Astrocyte (in vitro differentiated cells and primary cell): ENCODE measurements around the gene RNF41. TPM values are rescaled to one million over a fixed set of nuclear protein-coding genes. Genes with fewer than 3 reads are reported as not detected.
"Not testable (repeated sequence)": the region's sequence is repeated elsewhere in the genome, so short reads cannot be mapped to it uniquely, and the experiment has no call there.

Experiments
- DNase-seq: peaks from one replicate; pipeline ENCODE4 v3.0.0-alpha.2; 2010; ENCODE audit warnings: low read depth
- FAIRE-seq: peaks from 2 replicates; lab custom pipeline; 2011; peaks lifted over from hg19 to GRCh38; lab: Jason Lieb, UNC
- H2AFZ ChIP-seq: 2 replicates; pipeline ENCODE4 v1.6.0; 2012; ENCODE audit warnings: low read depth, low read length, inconsistent platforms
- H3K27ac ChIP-seq: 2 replicates; pipeline ENCODE4 v1.5.1; 2011; ENCODE audit warnings: low read depth, low read length, inconsistent platforms
- H3K27me3 ChIP-seq: 2 replicates; pipeline ENCODE4 v1.6.0; 2011; ENCODE audit warnings: low read length, inconsistent platforms; ENCODE audit not compliant: insufficient read depth
- H3K36me3 ChIP-seq: 2 replicates; pipeline ENCODE4 v1.5.1; 2011; ENCODE audit warnings: low read length, inconsistent platforms; ENCODE audit not compliant: insufficient read depth
- H3K4me1 ChIP-seq: 2 replicates; pipeline ENCODE4 v1.5.1; 2011; ENCODE audit warnings: low read length, inconsistent platforms; ENCODE audit not compliant: insufficient read depth
- H3K4me2 ChIP-seq: 2 replicates; pipeline ENCODE4 v1.6.0; 2012; ENCODE audit warnings: low read length, inconsistent platforms
- H3K4me3 ChIP-seq: 2 replicates; pipeline ENCODE4 v1.5.1; 2011; ENCODE audit warnings: low read depth, mild to moderate bottlenecking, low read length, inconsistent platforms; ENCODE audit not compliant: insufficient read depth
- H3K79me2 ChIP-seq: 2 replicates; pipeline ENCODE4 v1.6.0; 2012; ENCODE audit warnings: mild to moderate bottlenecking, low read length, inconsistent platforms; ENCODE audit not compliant: insufficient read depth
- H3K9ac ChIP-seq: 2 replicates; pipeline ENCODE4 v1.6.0; 2012; ENCODE audit warnings: mild to moderate bottlenecking, low read length, inconsistent platforms
- H3K9me3 ChIP-seq: 2 replicates; pipeline ENCODE4 v1.5.1; 2012; ENCODE audit warnings: low read depth, mild to moderate bottlenecking, low read length, inconsistent platforms; ENCODE audit not compliant: insufficient read depth
- H4K20me1 ChIP-seq: 2 replicates; pipeline ENCODE4 v1.6.0; 2012; ENCODE audit warnings: low read length, inconsistent platforms; ENCODE audit not compliant: insufficient read depth
- H3K27ac Mint-ChIP-seq: one replicate; pipeline ENCODE4 v1.8.0; 2021; ENCODE audit warnings: mild to moderate bottlenecking, mixed read lengths; ENCODE audit not compliant: unreplicated experiment
- H3K27me3 Mint-ChIP-seq: one replicate; pipeline ENCODE4 v1.8.0; 2021; ENCODE audit warnings: low read depth, mixed read lengths; ENCODE audit not compliant: unreplicated experiment
- H3K36me3 Mint-ChIP-seq: one replicate; pipeline ENCODE4 v1.8.0; 2021; ENCODE audit warnings: low read depth, mixed read lengths; ENCODE audit not compliant: unreplicated experiment
- H3K4me1 Mint-ChIP-seq: one replicate; pipeline ENCODE4 v1.8.0; 2021; ENCODE audit warnings: low read depth, mixed read lengths; ENCODE audit not compliant: unreplicated experiment
- H3K4me3 Mint-ChIP-seq: one replicate; pipeline ENCODE4 v1.8.0; 2021; ENCODE audit warnings: mild to moderate bottlenecking, moderate library complexity, mixed read lengths; ENCODE audit not compliant: unreplicated experiment
- H3K9me3 Mint-ChIP-seq: one replicate; pipeline ENCODE4 v1.8.0; 2021; ENCODE audit warnings: mild to moderate bottlenecking, mixed read lengths; ENCODE audit not compliant: unreplicated experiment
- EZH2 ChIP-seq: IDR thresholded peaks from 2 replicates; pipeline ENCODE4 v1.6.1; 2012; ENCODE audit warnings: mild to moderate bottlenecking, low read length, inconsistent platforms; ENCODE audit not compliant: insufficient read depth
- total RNA-seq: library from RNA; stranded (reverse); gene quantifications from 2 replicates; pipeline ENCODE4 v1.2.1, GENCODE V29; 2021
- TF ChIP-seq, protein P1 (sequence below): IDR thresholded peaks from 2 replicates; pipeline ENCODE4 v1.5.1; 2011; ENCODE audit warnings: low read depth, mild to moderate bottlenecking, inconsistent platforms, low read length, moderate library complexity; ENCODE audit not compliant: insufficient read depth

The RNF41 gene
- total RNA-seq, 1 donor from 2014 or later = 85.8 TPM

DNA sequence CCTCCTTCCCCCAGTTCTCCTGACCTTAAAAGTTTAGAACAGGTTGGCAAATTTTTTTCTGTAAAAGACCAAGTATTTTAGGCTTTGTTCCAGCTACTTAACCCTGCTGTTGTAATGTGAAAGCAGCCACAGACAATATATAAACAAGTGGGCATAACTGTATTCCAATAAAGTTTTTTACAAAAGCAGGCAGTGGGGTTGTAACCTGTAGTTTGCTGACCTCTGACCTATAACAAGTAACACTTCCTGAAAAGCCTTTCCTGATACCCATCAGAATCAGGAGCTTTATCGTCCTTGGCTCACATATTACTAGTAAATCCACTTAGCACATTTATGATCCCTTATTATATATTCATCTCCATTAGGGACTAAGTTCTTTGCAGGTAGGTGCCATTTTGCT lies 19.4 kb downstream of the RNF41 start:
- Mint-ChIP-seq H3K4me1 (peaks cover 16% of the 10 kb centered on the region), H3K9me3 (no peaks in the 10 kb centered on the region)
- no peak for TF ChIP-seq EZH2

DNA sequence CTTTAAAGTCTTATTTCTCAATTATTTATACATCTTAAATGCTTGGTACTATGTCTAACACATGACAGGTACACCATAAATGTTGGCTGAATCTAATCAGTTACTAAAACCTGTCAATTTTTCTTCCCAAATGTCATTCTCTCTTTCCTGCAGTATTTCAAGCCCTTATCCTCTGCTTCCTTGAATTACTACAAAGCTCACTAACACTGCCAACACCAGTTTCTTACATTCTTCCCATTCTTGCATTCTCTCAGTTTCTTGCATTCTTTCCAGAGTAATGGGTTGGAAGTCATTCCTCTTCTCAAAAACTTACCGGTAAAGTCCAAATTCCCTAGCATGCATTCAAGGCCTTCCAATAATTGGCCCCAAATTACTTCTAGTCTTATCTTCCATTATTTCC lies 22.9 kb downstream of the RNF41 start:
- Mint-ChIP-seq H3K9me3 (no peaks in the 10 kb centered on the region), H3K27ac (peak overlapping the region; percentile 36), H3K36me3 (no peaks in the 10 kb centered on the region), H3K4me1 (peaks cover 11% of the 10 kb centered on the region), H3K4me3 (no peak overlapping the region), H3K27me3 (no peaks in the 10 kb centered on the region)
- H3K4me1 ChIP-seq = peaks cover 6% of the 10 kb centered on the region
- no peak overlapping the region for H3K4me3 ChIP-seq
- no peak overlapping the region for H2AFZ ChIP-seq
- FAIRE-seq (no peak), DNase-seq (peak; percentile 51)
- H3K27me3 ChIP-seq = no peaks in the 10 kb centered on the region
- no peak overlapping the region for H3K27ac ChIP-seq
- no peaks in the 10 kb centered on the region for H4K20me1 ChIP-seq
- TF ChIP-seq EZH2 = no peak
- TF ChIP-seq, protein P1, sequence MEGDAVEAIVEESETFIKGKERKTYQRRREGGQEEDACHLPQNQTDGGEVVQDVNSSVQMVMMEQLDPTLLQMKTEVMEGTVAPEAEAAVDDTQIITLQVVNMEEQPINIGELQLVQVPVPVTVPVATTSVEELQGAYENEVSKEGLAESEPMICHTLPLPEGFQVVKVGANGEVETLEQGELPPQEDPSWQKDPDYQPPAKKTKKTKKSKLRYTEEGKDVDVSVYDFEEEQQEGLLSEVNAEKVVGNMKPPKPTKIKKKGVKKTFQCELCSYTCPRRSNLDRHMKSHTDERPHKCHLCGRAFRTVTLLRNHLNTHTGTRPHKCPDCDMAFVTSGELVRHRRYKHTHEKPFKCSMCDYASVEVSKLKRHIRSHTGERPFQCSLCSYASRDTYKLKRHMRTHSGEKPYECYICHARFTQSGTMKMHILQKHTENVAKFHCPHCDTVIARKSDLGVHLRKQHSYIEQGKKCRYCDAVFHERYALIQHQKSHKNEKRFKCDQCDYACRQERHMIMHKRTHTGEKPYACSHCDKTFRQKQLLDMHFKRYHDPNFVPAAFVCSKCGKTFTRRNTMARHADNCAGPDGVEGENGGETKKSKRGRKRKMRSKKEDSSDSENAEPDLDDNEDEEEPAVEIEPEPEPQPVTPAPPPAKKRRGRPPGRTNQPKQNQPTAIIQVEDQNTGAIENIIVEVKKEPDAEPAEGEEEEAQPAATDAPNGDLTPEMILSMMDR = no peak
- H3K36me3 ChIP-seq = no peaks in the 10 kb centered on the region
- H3K4me2 ChIP-seq = no peak overlapping the region
- H3K79me2 ChIP-seq = no peaks in the 10 kb centered on the region
- no peak overlapping the region for H3K9ac ChIP-seq
- H3K9me3 ChIP-seq = no peaks in the 10 kb centered on the region

More for the DNA sequence above, 19.4 kb downstream of the RNF41 start:
- no peak overlapping the region for H3K27ac ChIP-seq
- peaks cover 7% of the 10 kb centered on the region for H3K4me1 ChIP-seq
- H4K20me1 ChIP-seq = peaks cover 27% of the 10 kb centered on the region
- no peak overlapping the region for H3K9ac ChIP-seq
- Mint-ChIP-seq H3K27ac (no peak overlapping the region), H3K27me3 (no peaks in the 10 kb centered on the region), H3K36me3 (peaks cover 16% of the 10 kb centered on the region), H3K4me3 (no peak overlapping the region)
- H2AFZ ChIP-seq = no peak overlapping the region
- H3K4me3 ChIP-seq = no peak overlapping the region
- no peaks in the 10 kb centered on the region for H3K27me3 ChIP-seq
- no peak for FAIRE-seq
- H3K79me2 ChIP-seq = no peaks in the 10 kb centered on the region
- peaks cover 30% of the 10 kb centered on the region for H3K36me3 ChIP-seq
- H3K4me2 ChIP-seq = no peak overlapping the region
- DNase-seq = no peak
- H3K9me3 ChIP-seq = no peaks in the 10 kb centered on the region

DNA sequence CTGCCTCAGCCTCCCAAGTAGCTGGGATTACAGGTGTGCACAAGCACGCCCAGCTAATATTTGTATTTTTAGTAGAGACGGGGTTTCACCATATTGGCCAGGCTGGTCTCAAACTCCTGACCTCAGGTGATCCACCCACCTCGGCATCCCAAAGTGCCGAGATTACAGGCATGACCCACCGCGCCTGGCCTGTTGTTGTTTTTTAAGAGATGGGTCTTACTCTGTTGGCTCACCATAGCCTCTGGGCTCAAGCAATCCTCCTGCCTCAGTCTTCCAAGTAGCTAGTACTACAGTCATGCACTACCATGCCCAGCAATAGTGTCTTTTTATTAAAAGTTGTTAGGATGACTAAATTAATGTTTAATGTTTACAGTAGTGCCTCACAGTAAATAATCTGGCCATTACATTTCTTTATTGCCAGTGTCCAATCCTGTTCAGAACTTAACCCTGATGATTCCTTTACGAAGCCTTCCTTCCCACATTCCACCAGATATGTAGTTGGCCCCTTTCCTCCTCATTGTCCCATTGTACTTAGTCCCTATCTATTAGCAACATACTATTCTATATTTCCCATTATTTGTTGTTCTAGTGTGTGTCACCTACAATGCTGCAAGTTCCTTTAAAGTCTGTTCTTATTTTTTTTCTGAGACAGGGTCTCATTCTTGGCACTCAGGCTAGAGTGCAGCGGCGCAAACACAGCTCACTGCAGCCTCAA lies 23.6 kb downstream of the RNF41 start:
- H3K4me3 Mint-ChIP-seq = peak overlapping the region; percentile 35
- H3K9me3 ChIP-seq = no peaks in the 10 kb centered on the region
- H3K36me3 ChIP-seq = no peaks in the 10 kb centered on the region
- no peaks in the 10 kb centered on the region for H3K9me3 Mint-ChIP-seq
- H3K27me3 ChIP-seq = no peaks in the 10 kb centered on the region
- FAIRE-seq = no peak
- no peak overlapping the region for H3K4me2 ChIP-seq
- no peak overlapping the region for H2AFZ ChIP-seq
- no peak overlapping the region for H3K4me3 ChIP-seq
- no peak overlapping the region for H3K27ac Mint-ChIP-seq
- no peaks in the 10 kb centered on the region for H3K36me3 Mint-ChIP-seq
- H3K4me1 ChIP-seq = peaks cover 6% of the 10 kb centered on the region
- peaks cover 11% of the 10 kb centered on the region for H3K4me1 Mint-ChIP-seq
- H3K27me3 Mint-ChIP-seq = no peaks in the 10 kb centered on the region
- no peak for DNase-seq
- H4K20me1 ChIP-seq = no peaks in the 10 kb centered on the region
- no peak overlapping the region for H3K9ac ChIP-seq
- H3K79me2 ChIP-seq = no peaks in the 10 kb centered on the region
- no peak overlapping the region for H3K27ac ChIP-seq
- TF ChIP-seq, protein P1 = no peak
- TF ChIP-seq EZH2 = no peak

DNA sequence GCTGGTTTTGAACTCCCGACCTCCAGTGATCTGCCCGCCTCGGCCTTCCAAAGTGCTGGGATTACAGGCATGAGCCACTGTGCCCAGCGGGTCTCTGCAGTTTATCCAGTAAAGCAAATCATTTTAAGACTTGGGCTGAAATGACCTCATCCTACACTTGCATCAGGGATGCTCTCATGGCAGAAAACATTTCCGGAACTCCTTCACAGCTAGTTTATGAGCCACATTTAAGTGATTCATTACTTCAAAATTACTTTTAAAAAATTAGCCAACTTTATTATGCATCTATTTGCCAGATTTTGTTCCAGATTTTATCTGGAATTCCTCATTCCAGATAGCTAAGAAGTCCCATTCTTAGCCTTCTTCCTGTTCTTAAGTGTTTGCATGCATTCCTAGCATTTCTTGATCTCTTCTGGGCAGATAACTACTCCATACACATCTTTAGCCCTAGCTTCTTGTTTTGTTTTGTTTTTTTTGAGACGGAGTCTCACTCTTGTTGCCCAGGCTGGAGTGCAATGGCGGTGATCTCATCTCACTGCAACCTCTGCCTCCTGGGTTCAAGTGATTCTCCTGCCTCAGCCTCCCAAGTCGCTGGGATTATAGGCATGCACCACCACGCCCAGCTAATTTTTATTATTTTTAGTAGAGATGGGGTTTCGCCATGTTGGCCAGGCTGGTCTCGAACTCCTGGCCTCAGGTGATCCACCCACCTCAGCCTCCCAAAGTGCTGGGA lies 24.7 kb downstream of the RNF41 start:
- H3K9ac ChIP-seq, H3K9me3 ChIP-seq, H4K20me1 ChIP-seq, H3K36me3 ChIP-seq, H3K27me3 ChIP-seq, H3K36me3 Mint-ChIP-seq, H3K4me3 ChIP-seq, H3K27me3 Mint-ChIP-seq, H3K4me3 Mint-ChIP-seq, H3K79me2 ChIP-seq, H2AFZ ChIP-seq, H3K4me1 ChIP-seq, H3K27ac ChIP-seq, H3K9me3 Mint-ChIP-seq, H3K4me2 ChIP-seq: not testable (repeated sequence)
- peak; percentile 74 for FAIRE-seq
- H3K4me1 Mint-ChIP-seq = peaks cover 11% of the 10 kb centered on the region
- peak; percentile 97 for DNase-seq
- peak overlapping the region; percentile 2 for H3K27ac Mint-ChIP-seq
